Measurements from ENCODE around the gene CHAC1.
A peak's percentile ranks its signal among the peaks of the same experiment; 100 is the strongest.

CHAC1 gene

DNA sequence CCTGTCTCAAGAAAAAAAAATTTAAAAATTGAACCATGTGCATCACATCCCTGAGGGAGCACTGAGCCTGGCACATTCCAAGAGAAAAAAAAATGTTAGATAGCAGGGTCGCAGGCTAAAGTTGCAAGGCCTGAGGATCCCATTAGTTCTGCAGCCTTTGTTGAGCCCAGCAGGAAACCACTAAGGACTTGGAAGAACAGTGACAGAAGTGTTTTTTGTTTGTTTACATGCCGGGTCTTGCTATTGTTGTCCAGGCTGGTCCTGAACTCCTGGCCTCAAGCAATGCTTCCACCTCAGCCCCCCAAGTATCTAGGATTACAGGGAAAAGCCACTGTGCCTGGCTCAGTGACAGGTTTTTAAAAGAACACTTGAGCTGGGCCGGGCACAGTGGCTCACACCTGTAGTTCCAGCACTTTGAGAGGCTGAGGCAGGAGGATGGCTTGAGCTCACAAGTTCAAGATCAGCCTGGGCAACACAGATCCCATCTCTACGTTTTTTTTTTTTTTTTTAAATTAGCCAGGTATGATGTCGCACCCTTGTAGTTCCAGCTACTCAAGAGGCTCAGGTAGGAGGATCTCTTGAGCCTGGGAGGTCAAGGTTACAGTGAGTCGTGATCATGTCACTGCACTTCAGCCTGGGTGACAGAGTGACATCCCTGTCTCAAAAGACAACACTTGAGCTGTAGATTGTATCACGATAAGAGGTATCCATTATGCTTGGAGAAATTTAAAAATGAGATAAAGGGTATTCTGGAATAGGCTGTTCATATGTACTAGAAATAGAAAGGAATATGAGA, 15.2 kb downstream of the CHAC1 start:
- intact Hi-C loops (cut with DNase I) = no loop called here
- DNase-seq = no peak

DNA sequence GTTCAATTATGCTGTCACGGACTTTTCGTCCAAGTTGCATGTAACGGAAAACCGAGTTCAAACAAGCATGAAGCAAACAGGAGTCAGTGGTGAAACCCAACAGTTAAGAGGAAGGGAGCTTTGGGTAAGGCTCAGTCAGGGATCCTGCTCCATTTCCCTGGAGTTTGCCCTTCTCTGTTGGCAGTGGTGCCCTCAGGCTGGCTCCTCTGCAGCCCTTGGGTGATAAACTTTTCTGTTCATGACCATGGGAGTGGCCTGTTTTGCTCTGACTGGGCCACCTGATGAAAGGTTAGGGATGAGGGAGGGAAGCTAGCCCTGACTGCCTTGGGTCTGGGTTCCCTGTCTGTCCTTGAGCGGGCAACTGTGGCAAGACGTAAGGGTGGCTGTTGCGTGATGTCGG, 16.1 kb downstream of the CHAC1 start:
- no peak for DNase-seq
- intact Hi-C loops (cut with DNase I) = no loop called here

DNA sequence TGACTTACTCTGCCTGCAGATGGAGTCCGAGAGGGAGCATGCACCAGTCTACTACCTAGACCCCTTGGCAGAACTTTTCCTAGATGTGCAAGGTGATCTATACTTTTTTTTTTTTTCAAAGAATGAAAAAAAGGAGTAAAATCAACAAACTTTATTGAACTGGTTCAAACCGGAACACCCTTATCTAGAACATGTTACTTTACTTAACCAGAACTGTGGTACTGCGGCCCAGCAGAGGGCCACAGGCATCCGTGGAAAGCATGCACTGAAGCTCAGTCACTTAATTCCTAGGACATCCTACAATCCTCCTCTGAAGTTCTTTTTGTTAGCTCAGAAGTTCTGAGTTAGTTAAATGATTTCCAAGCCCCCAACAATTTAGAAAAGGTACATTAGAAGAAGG, 21.6 kb downstream of the CHAC1 start:
- DNase-seq = no peak
- intact Hi-C loops (cut with DNase I) = no loop called here

DNA sequence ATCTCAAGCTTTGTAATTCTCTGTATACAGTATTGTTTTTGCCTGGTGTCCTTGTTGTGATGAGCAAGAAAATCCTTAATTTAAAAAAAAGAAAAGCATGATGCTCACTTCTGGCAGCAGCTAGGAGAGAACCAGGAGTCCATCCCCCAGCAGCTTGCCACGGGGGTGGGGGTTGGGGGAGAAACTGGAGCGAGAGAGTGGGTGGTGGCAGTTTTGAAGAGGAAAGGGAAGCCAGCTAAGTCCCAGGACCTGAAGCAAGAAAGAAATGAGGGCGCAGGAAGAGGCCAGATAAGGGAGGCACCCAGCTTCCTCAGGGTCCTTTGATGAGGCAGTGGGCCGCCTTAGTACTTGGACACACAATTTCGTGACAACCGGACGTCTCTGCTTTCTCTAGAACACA, 23.5 kb downstream of the CHAC1 start:
- no peak for DNase-seq
- intact Hi-C loops (cut with DNase I) = no loop called here

DNA sequence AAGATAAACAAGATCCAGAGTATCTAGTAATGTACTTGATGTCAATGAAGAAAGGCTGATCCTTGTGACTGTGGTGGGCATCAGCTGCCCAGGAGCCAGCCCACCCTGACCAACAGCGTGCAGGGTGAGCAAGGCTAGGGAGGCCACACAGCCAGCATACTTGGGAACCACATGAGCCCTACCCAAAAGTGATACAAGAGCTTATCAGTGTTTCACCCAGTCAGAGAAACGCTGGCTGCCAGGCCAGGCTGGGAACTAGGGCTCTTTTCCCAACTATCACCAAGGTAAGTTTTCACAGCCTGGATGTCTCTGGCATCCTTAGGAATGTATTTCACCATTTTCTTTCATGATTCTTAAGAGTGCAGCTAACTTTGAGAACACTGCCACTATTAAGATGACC, 24.9 kb downstream of the CHAC1 start:
- no peak for DNase-seq
- intact Hi-C loops (cut with DNase I) = no loop called here

DNA sequence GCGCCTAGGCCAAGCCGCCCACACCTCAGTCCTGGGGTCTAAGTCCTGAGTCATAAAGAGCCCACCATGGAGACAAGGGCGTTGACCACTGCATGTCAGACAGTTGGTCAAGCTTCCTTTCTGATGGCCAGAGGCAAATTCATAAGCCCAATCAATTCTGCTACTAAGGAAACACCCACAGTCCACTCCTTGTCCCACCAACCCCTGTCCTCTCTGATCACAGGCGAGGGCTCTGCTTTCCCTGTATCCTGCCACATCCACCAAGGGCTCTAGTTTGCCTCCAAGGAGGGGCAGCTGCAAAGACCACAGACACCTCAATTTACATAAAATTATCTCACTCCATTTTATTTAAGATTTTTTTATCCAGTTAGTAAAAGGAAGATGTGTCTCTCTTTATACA, 25.3 kb downstream of the CHAC1 start:
- DNase-seq = no peak
- intact Hi-C loops (cut with DNase I) = no loop called here

DNA sequence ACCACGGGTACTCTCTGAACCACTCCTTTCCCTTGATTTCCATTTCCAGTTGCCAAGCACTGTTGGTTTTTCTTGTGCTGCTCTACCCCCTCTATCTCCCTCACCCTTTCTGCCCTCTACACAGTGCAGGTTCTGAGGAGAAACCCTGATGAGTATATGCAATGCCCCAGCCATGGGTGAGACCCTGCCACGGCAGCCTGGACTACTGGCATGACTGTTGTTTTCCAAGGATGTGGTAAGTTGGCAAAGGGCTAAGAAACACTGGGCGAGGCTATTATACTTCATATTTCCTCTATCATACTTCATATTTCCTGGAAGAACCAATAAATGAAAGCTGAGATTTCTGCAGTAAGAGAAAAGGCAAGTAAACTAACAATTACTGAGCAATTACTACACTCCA, 27.9 kb downstream of the CHAC1 start:
- intact Hi-C loops (cut with DNase I) = no loop called here
- no peak for DNase-seq

DNA sequence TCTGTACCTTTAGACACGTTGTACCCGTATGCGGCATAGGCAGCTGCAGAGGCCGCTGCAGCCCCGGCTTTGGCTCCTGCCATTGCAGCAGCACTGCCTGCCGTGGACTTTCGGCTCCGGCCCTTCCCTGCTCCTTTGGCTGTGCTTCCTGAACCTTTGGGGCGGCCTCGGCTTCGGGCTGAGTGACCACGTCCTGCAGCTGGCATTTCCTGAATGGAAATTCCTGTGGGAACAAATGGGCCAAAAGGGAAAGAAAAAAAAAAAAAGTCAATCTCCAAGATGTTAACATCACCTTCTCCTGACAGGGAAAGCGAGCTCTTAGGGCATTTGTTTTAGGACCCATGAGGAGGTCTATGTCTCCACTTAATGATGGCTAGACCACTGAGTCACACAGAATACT, 29.6 kb downstream of the CHAC1 start:
- intact Hi-C loops (cut with DNase I) = no loop called here
- DNase-seq = no peak

DNA sequence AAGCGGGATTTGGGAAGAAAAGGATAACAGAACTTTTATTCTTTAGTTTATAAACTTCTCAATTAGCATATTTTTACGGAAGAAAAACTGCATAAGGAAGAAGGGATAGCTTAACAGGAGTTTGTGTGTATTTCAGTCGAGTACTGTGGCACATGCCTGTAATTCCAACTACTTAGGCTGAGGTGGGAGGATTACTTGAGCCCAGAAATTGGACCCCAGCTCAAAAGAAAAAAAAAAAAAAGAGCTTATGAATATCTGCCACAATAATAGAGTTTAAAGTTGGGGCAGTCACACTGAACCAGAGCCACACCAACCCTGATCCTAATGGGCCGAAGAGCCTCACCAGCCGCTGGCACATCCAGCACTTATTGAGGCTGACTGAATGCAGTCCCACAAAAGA, 31.1 kb downstream of the CHAC1 start:
- intact Hi-C loops (cut with DNase I) = no loop called here
- no peak for DNase-seq

DNA sequence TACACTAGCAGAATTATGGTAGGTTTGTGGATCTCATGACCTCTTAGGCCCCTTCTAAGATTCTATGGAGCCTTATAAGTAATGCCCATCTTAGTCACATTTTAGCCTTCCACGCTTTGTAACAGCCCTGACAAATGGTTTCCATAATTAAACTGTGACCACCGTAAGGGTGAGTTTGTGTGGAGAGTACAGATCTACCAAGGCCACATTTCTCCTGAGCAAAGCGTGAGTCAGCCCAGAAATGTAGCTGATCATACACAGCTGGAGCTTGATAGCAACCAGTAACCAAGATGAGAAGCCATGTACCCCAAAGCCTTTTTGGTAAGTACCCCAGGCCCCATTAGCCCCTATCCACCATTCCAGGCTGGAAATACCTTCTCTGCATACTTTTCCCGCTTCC, 31.7 kb downstream of the CHAC1 start:
- DNase-seq = no peak
- intact Hi-C loops (cut with DNase I) = no loop called here

DNA sequence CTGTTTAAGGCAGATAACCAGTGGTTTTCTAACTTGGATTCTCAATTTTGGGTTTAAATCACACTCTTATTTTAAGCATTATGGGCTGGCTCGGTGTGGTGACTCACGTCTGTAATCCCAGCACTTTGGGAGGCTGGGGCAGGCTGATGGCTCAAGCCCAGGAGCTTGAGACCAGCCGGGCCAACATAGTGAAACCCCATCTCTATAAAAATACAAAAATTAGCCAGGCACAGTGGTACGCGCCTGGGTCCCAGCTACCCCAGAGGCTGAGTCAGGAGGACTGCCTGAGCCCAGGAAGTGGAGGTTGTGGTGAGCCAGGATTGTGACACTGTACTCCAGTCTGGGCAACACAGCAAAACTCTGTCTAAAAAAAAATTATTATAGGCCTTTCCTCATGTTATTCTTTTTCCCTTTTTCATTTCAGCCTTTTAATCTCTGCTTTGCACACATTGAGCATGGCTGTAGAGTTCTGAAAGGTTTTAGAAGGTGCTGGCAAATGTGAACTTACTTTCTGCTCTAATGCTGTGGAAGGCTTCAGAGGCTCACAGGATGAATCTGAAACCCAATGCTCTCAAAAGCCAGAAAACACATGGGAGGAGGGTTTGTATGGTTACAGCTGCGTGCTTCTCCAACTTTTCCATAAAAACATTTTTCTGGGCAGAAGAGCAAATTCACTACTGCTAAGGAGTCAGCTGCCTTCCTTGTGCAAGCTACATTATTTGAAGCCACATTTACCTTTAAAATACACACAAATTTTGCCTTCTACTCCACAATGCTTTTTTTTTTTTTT, 32.5 kb downstream of the CHAC1 start:
- DNase-seq = no peak
- intact Hi-C loops (cut with DNase I) = no loop called here

DNA sequence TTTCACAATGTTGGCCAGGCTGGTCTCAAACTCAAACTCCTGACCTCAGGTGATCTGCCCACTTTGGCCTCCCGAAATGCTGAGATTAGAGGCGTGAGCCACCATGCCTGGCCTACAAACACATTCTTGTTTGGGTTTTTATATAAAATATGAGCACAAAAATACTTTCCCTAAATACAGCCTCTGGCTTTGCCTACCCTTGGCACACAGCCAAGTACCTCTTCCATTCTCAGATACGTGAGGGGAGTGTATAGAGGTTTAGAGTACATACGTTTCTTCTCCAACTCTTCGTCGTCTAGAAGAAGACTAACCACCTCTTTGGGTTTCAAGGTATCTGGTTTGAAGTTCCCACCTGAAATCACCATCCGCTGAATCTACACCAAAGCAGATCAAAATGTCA, 33.5 kb downstream of the CHAC1 start:
- intact Hi-C loops (cut with DNase I) = no loop called here

DNA sequence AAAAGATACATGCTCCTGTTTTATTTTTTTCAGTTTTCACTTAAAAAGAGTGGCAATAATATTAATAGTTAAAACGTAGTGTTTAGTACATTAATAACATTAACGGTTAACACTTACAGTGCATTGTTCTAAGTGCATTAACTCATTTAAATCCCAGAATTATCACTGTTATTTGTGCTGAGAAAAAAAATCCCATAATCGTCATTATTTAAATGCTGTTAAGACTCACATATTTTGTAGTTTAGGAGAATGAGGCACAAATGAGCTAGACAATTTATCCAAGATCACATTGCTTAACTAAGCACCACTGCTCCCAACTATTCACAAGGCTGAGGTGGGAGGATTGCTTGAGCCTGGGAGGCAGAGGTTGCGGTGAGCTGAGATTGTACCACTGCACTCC, 34.9 kb downstream of the CHAC1 start:
- DNase-seq = no peak
- intact Hi-C loops (cut with DNase I) = no loop called here

More for the DNA sequence above, 33.5 kb downstream of the CHAC1 start:
- DNase-seq = no peak

DNA sequence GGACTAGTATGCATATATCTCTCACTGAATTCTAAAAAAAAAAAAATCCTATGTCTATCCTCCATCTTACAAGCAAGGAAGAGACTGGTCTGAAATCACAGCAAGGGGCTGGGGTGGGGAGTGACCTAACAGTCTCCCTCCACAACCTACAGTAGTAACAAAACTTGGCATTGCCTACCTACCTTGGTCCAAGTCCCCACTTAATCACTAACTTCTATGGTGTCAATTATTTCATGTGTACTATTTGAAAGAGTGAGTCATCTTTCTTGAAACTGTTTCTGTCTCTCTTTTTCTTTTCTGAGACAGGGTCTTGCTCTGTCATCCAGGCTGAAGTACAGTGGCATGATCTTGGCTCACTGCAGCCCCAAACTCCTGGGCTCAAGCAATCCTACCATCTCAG, 36.8 kb downstream of the CHAC1 start:
- no peak for DNase-seq
- intact Hi-C loops (cut with DNase I) = no loop called here

DNA sequence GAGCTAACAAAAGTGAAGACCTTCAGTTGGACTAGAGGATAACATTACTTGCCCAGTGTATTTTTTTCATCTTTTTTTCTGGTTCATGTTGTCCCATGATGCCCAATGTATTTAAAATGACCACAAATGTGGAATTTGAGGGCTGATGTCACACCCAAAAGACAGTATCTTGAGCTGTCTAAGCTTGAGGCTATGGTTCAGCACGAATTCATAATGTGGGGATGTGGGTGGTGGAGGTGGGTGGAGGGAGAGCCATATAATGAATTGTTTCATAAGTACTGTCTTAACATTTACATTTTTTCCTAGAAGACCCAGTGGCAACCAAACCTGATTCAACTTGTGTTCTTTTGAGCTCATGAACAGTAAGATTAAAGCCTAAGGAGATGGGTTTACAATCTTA, 37.5 kb downstream of the CHAC1 start:
- intact Hi-C loops (cut with DNase I) = no loop called here
- DNase-seq = peak in 1 of 42 donors; percentile 52

DNA sequence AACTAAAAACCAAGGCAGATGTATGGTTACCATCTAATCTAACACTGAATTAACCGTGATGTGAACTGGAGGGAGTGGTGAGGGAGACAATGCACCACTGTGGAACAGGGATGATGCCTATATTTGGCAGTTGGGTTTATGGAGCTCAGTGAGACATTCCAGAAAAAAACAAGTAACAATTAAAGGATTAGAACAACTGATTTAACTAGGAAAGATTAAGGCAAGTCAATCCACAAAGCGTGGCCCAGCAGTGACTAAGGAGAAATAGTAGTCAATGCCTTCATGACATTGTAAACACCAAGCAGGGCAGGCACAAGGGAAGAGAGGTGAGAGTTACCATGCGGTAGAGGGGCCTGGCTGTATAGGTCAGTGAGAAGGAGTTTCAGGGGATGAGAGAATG, 38.1 kb downstream of the CHAC1 start:
- intact Hi-C loops (cut with DNase I) = no loop called here
- DNase-seq = no peak

DNA sequence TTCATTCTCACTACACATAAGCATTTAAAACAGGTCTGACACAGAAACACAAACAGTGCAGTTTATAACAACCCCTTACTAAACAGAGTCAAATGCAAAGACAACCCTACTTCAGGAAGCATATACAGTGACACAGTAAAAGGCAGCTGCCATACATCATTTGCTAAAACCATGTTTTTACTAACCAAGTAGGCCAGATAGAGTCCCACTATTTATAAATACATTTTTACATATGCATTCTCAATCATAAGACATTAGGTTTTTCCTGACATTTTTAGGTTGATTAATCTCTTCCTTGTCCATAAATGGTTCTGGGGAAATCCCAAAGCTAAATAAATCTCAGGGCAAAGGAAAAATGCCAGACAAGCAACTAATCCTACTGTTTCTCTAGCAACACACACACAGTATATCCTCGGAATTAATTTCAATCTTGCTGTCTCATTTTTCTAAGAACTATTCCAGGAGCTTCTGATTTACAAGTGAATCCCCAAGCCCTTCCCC, 39.0 kb downstream of the CHAC1 start:
- intact Hi-C loops (cut with DNase I) = no loop called here
- no peak for DNase-seq

DNA sequence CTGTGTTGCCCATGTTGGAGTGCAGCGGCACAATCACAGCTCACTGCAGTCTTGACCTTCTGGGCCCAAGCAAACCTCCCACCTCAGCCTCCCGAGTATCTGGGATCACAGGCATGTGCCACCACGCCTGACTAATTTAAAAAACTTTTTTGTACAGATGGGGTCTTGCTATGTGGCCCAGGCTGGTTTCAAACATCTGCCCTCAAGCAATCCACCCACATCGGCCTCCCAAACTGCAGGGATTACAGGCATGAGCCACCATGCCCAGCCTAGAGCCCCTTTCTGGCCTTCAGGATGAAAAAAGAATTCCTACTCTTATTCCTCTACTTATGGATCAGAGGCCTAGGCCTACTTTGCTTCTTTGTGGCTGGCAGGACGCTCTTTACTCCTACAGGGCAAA, 39.6 kb downstream of the CHAC1 start:
- DNase-seq = no peak
- intact Hi-C loops (cut with DNase I) = no loop called here

DNA sequence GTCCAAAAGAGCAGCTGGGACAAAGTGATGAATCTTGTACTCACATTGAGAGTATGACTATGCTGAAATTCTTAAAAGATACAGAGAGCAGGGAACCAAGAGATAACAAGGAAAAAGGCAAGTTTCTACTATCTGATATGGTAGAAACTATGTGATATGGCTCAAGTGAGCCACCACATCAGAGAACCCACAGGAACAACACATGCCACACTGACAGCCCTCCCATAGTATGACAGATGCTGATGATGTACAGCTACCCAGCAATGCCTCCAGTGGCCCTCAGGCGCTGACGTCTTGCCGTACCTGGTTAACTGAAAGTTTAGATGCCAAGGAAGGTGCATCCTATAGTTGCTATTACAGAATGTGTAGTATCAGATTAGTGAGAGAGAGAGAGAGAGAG, 42.4 kb downstream of the CHAC1 start:
- DNase-seq = no peak
- intact Hi-C loops (cut with DNase I) = no loop called here

DNA sequence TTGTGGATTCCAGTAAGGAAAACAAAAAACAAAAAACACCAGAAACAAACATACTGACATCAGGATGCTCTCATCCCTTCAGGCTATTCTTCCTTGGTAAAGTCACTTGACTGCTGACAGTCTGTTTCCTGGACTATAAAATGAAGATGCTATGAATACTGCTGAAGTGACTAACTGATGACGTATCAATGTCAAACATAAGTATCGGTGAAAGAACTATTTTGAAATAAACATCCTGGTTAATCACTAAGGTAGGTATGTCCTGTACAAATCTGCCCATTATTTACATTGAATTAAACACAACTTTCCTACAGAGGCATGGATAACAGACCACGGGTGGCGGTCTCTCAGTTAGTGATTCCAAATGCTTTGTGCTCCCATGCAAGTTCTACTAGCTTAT, 45.9 kb downstream of the CHAC1 start:
- no peak for DNase-seq
- intact Hi-C loops (cut with DNase I) = no loop called here
